Astrocyte (in vitro differentiated cells and primary cell): ENCODE data around the gene MAPK9. TPM values are rescaled to one million over a fixed set of nuclear protein-coding genes. Genes with fewer than 3 reads are reported as not detected.

ENCODE experiments used
- DNase-seq: peaks from one replicate; pipeline ENCODE4 v3.0.0-alpha.2; 2010; ENCODE audit warnings: low read depth
- FAIRE-seq: peaks from 2 replicates; lab custom pipeline; 2011; peaks lifted over from hg19 to GRCh38; lab: Jason Lieb, UNC
- H2AFZ ChIP-seq: 2 replicates; pipeline ENCODE4 v1.6.0; 2012; ENCODE audit warnings: low read depth, low read length, inconsistent platforms
- H3K27ac ChIP-seq: 2 replicates; pipeline ENCODE4 v1.5.1; 2011; ENCODE audit warnings: low read depth, low read length, inconsistent platforms
- H3K27me3 ChIP-seq: 2 replicates; pipeline ENCODE4 v1.6.0; 2011; ENCODE audit warnings: low read length, inconsistent platforms; ENCODE audit not compliant: insufficient read depth
- H3K36me3 ChIP-seq: 2 replicates; pipeline ENCODE4 v1.5.1; 2011; ENCODE audit warnings: low read length, inconsistent platforms; ENCODE audit not compliant: insufficient read depth
- H3K4me1 ChIP-seq: 2 replicates; pipeline ENCODE4 v1.5.1; 2011; ENCODE audit warnings: low read length, inconsistent platforms; ENCODE audit not compliant: insufficient read depth
- H3K4me2 ChIP-seq: 2 replicates; pipeline ENCODE4 v1.6.0; 2012; ENCODE audit warnings: low read length, inconsistent platforms
- H3K4me3 ChIP-seq: 2 replicates; pipeline ENCODE4 v1.5.1; 2011; ENCODE audit warnings: low read depth, mild to moderate bottlenecking, low read length, inconsistent platforms; ENCODE audit not compliant: insufficient read depth
- H3K79me2 ChIP-seq: 2 replicates; pipeline ENCODE4 v1.6.0; 2012; ENCODE audit warnings: mild to moderate bottlenecking, low read length, inconsistent platforms; ENCODE audit not compliant: insufficient read depth
- H3K9ac ChIP-seq: 2 replicates; pipeline ENCODE4 v1.6.0; 2012; ENCODE audit warnings: mild to moderate bottlenecking, low read length, inconsistent platforms
- H3K9me3 ChIP-seq: 2 replicates; pipeline ENCODE4 v1.5.1; 2012; ENCODE audit warnings: low read depth, mild to moderate bottlenecking, low read length, inconsistent platforms; ENCODE audit not compliant: insufficient read depth
- H4K20me1 ChIP-seq: 2 replicates; pipeline ENCODE4 v1.6.0; 2012; ENCODE audit warnings: low read length, inconsistent platforms; ENCODE audit not compliant: insufficient read depth
- H3K27ac Mint-ChIP-seq: one replicate; pipeline ENCODE4 v1.8.0; 2021; ENCODE audit warnings: mild to moderate bottlenecking, mixed read lengths; ENCODE audit not compliant: unreplicated experiment
- H3K27me3 Mint-ChIP-seq: one replicate; pipeline ENCODE4 v1.8.0; 2021; ENCODE audit warnings: low read depth, mixed read lengths; ENCODE audit not compliant: unreplicated experiment
- H3K36me3 Mint-ChIP-seq: one replicate; pipeline ENCODE4 v1.8.0; 2021; ENCODE audit warnings: low read depth, mixed read lengths; ENCODE audit not compliant: unreplicated experiment
- H3K4me1 Mint-ChIP-seq: one replicate; pipeline ENCODE4 v1.8.0; 2021; ENCODE audit warnings: low read depth, mixed read lengths; ENCODE audit not compliant: unreplicated experiment
- H3K4me3 Mint-ChIP-seq: one replicate; pipeline ENCODE4 v1.8.0; 2021; ENCODE audit warnings: mild to moderate bottlenecking, moderate library complexity, mixed read lengths; ENCODE audit not compliant: unreplicated experiment
- H3K9me3 Mint-ChIP-seq: one replicate; pipeline ENCODE4 v1.8.0; 2021; ENCODE audit warnings: mild to moderate bottlenecking, mixed read lengths; ENCODE audit not compliant: unreplicated experiment
- CTCF ChIP-seq: IDR thresholded peaks from 2 replicates; pipeline ENCODE4 v1.5.1; 2011; ENCODE audit warnings: low read depth, mild to moderate bottlenecking, inconsistent platforms, low read length, moderate library complexity; ENCODE audit not compliant: insufficient read depth
- EZH2 ChIP-seq: IDR thresholded peaks from 2 replicates; pipeline ENCODE4 v1.6.1; 2012; ENCODE audit warnings: mild to moderate bottlenecking, low read length, inconsistent platforms; ENCODE audit not compliant: insufficient read depth
- total RNA-seq: library from RNA; stranded (reverse); gene quantifications from 2 replicates; pipeline ENCODE4 v1.2.1, GENCODE V29; 2021

The MAPK9 gene
- total RNA-seq, 1 donor from 2014 or later = 34.0 TPM

- no peak overlapping the region for H3K4me3 Mint-ChIP-seq
- peaks cover 75% of the 10 kb centered on the region for H3K9me3 Mint-ChIP-seq
Observed at GRCh38 chr5:180250329-180250728, 41.6 kb downstream of the MAPK9 start.

GRCh38 chr5:180241600-180241999 is 50.3 kb downstream of the MAPK9 start:
- no peaks in the 10 kb centered on the region for H3K27me3 Mint-ChIP-seq
- no peaks in the 10 kb centered on the region for H3K4me1 Mint-ChIP-seq
- DNase-seq (no peak), FAIRE-seq (no peak)
- peaks cover 29% of the 10 kb centered on the region for H3K36me3 ChIP-seq
- no peaks in the 10 kb centered on the region for H3K79me2 ChIP-seq
- no peak overlapping the region for H3K27ac Mint-ChIP-seq
- peaks cover 10% of the 10 kb centered on the region for H3K9me3 Mint-ChIP-seq
- H3K4me3 Mint-ChIP-seq = no peak overlapping the region
- H4K20me1 ChIP-seq = no peaks in the 10 kb centered on the region
- H3K9ac ChIP-seq = no peak overlapping the region
- no peaks in the 10 kb centered on the region for H3K4me1 ChIP-seq
- no peak overlapping the region for H2AFZ ChIP-seq
- H3K27me3 ChIP-seq = no peaks in the 10 kb centered on the region
- no peak overlapping the region for H3K27ac ChIP-seq
- H3K9me3 ChIP-seq = peaks cover 2% of the 10 kb centered on the region
- H3K4me3 ChIP-seq = no peak overlapping the region
- H3K4me2 ChIP-seq = no peak overlapping the region
- no peak for TF ChIP-seq CTCF
- no peak for TF ChIP-seq EZH2
- H3K36me3 Mint-ChIP-seq = peaks cover 57% of the 10 kb centered on the region

More at GRCh38 chr5:180250329-180250728, 41.6 kb downstream of the MAPK9 start:
- DNase-seq = no peak
- Histone ChIP-seq H3K36me3 (peaks cover 9% of the 10 kb centered on the region), H4K20me1 (no peaks in the 10 kb centered on the region), H3K9ac (no peak overlapping the region), H3K79me2 (no peaks in the 10 kb centered on the region), H3K9me3 (peaks cover 42% of the 10 kb centered on the region), H3K27me3 (no peaks in the 10 kb centered on the region), H3K4me2 (no peak overlapping the region), H3K4me1 (no peaks in the 10 kb centered on the region), H3K4me3 (no peak overlapping the region), H3K27ac (no peak overlapping the region), H2AFZ (no peak overlapping the region)
- Mint-ChIP-seq H3K4me1 (no peaks in the 10 kb centered on the region), H3K27me3 (no peaks in the 10 kb centered on the region), H3K36me3 (peaks cover 78% of the 10 kb centered on the region), H3K27ac (no peak overlapping the region)
- TF ChIP-seq EZH2 (no peak), CTCF (no peak)
- no peak for FAIRE-seq

GRCh38 chr5:180238631-180239030 is 53.3 kb downstream of the MAPK9 start:
- peaks cover 2% of the 10 kb centered on the region for H3K9me3 ChIP-seq
- no peak overlapping the region for H2AFZ ChIP-seq
- TF ChIP-seq CTCF = no peak
- TF ChIP-seq EZH2 = no peak
- H3K4me3 Mint-ChIP-seq = no peak overlapping the region
- no peak overlapping the region for H3K9ac ChIP-seq
- H3K27ac Mint-ChIP-seq = no peak overlapping the region
- no peaks in the 10 kb centered on the region for H3K79me2 ChIP-seq
- no peak overlapping the region for H3K4me2 ChIP-seq
- no peaks in the 10 kb centered on the region for H4K20me1 ChIP-seq
- no peaks in the 10 kb centered on the region for H3K4me1 ChIP-seq
- no peak overlapping the region for H3K4me3 ChIP-seq
- H3K27me3 Mint-ChIP-seq = no peaks in the 10 kb centered on the region
- no peak for FAIRE-seq
- no peak overlapping the region for H3K27ac ChIP-seq
- peaks cover 5% of the 10 kb centered on the region for H3K9me3 Mint-ChIP-seq
- peaks cover 2% of the 10 kb centered on the region for H3K4me1 Mint-ChIP-seq
- peaks cover 34% of the 10 kb centered on the region for H3K36me3 ChIP-seq
- DNase-seq = no peak
- H3K36me3 Mint-ChIP-seq = peaks cover 54% of the 10 kb centered on the region
- no peaks in the 10 kb centered on the region for H3K27me3 ChIP-seq
